MCF 10A (cell line): Measurements from ENCODE around the gene HNMT. TPM values are rescaled to one million over a fixed set of nuclear protein-coding genes. Genes with fewer than 3 reads are reported as not detected.

Source experiments
- BruUV-seq: library from RNA; stranded (reverse); fragments of 400-500 nt; replicated peaks from 2 replicates; lab custom pipeline; 2021; lab: Mats Ljungman, UMichigan
- CTCF ChIA-PET: fragments of 300-600 bp; sonication (Branson Sonifier 250); formaldehyde crosslinking; extraction: SDS; loops from one replicate; lab custom pipeline; 2021; ENCODE audit warnings: antibody characterized with exemption, inconsistent platforms; lab: Yijun Ruan, JAX
- POLR2A ChIA-PET: fragments of 300-600, 350-650 bp; sonication (Branson Sonifier 250); formaldehyde crosslinking; extraction: SDS; loops from one replicate; lab custom pipeline; 2020; ENCODE audit warnings: antibody characterized with exemption, inconsistent platforms; lab: Yijun Ruan, JAX
- DNase-seq: peaks from one replicate; pipeline ENCODE4 v3.0.0-alpha.2; 2018; ENCODE audit not compliant: unreplicated experiment
- H3K27ac Mint-ChIP-seq: one replicate; pipeline ENCODE4 v1.8.0; 2022; ENCODE audit warnings: mild to moderate bottlenecking, low read depth, mixed read lengths; ENCODE audit not compliant: unreplicated experiment
- H3K27me3 Mint-ChIP-seq: one replicate; pipeline ENCODE4 v1.8.0; 2022; ENCODE audit warnings: mixed read lengths; ENCODE audit not compliant: insufficient read depth, unreplicated experiment
- H3K36me3 Mint-ChIP-seq: one replicate; pipeline ENCODE4 v1.8.0; 2022; ENCODE audit warnings: mild to moderate bottlenecking, moderate library complexity, mixed read lengths; ENCODE audit not compliant: insufficient read depth, unreplicated experiment
- H3K4me1 Mint-ChIP-seq: one replicate; pipeline ENCODE4 v1.8.0; 2022; ENCODE audit warnings: mixed read lengths; ENCODE audit not compliant: insufficient read depth, unreplicated experiment
- H3K4me3 Mint-ChIP-seq: one replicate; pipeline ENCODE4 v1.8.0; 2022; ENCODE audit warnings: mild to moderate bottlenecking, moderate library complexity, mixed read lengths; ENCODE audit not compliant: unreplicated experiment
- H3K9me3 Mint-ChIP-seq: one replicate; pipeline ENCODE4 v1.8.0; 2022; ENCODE audit warnings: mixed read lengths; ENCODE audit not compliant: unreplicated experiment
- CTCF ChIP-seq: fragments of 200-600 bp; IDR thresholded peaks from one replicate; pipeline ENCODE4 v1.8.0; 2022; ENCODE audit warnings: antibody characterized with exemption, mild to moderate bottlenecking; ENCODE audit not compliant: unreplicated experiment
- intact Hi-C: fragments of 100-400 bp; cut with micrococcal nuclease; formaldehyde crosslinking; loops from 2 replicates; pipeline ENCODE4 v1.14.1; 2022
- total RNA-seq: library from RNA; stranded (reverse); gene quantifications from 2 replicates; pipeline ENCODE4 v1.2.3, GENCODE V29; 2022

Gene HNMT
- total RNA-seq, 1 experiment from 2014 or later = 0.28 TPM

GRCh38 chr2:137946227-137946626 lies 18.0 kb upstream of the HNMT start:
- Mint-ChIP-seq H3K36me3 (no peaks in the 10 kb centered on the region), H3K27me3 (no peaks in the 10 kb centered on the region), H3K4me1 (peaks cover 4% of the 10 kb centered on the region), H3K4me3 (no peak overlapping the region), H3K27ac (no peak overlapping the region), H3K9me3 (no peaks in the 10 kb centered on the region)
- ChIA-PET CTCF (interaction anchor here (0.5 to 1.9 kb wide), 3 partner anchors 17 to 658 kb away, joined by 3 to 7 read pairs (median 4); no protein-coding TSS in a partner anchor), POLR2A (no interaction called here)
- BruUV-seq = no TSS peak
- TF ChIP-seq CTCF = no peak
- DNase-seq = no peak
- intact Hi-C loops = loop anchor here (10.0 kb wide), 1 partner anchor 559 kb away; the partner anchor contains the start of gene SPOPL

- Mint-ChIP-seq H3K27ac (no peak overlapping the region), H3K4me1 (peaks cover 10% of the 10 kb centered on the region), H3K9me3 (no peaks in the 10 kb centered on the region), H3K36me3 (no peaks in the 10 kb centered on the region), H3K27me3 (no peaks in the 10 kb centered on the region), H3K4me3 (no peak overlapping the region)
- CTCF ChIA-PET = interaction anchor here (0.6 to 2.1 kb wide), 13 partner anchors 10 to 840 kb away, joined by 3 to 9 read pairs (median 3); no protein-coding TSS in a partner anchor
- TF ChIP-seq CTCF = no peak
- no TSS peak for BruUV-seq
- intact Hi-C loops = loop anchor here (1.0 to 10.0 kb wide), 3 partner anchors 143 to 558 kb away; partner anchors contain the start of gene SPOPL
- DNase-seq = no peak
- POLR2A ChIA-PET = interaction anchor here (0.7 kb wide), 1 partner anchor 13 kb away, joined by 3 read pairs; no protein-coding TSS in a partner anchor
These were observed 17.1 kb upstream of the HNMT start for GRCh38 chr2:137947032-137947727.

GRCh38 chr2:137947728-137948336 lies 16.4 kb upstream of the HNMT start:
- Mint-ChIP-seq H3K36me3 (no peaks in the 10 kb centered on the region), H3K27me3 (no peaks in the 10 kb centered on the region), H3K27ac (no peak overlapping the region), H3K4me3 (no peak overlapping the region), H3K4me1 (peaks cover 11% of the 10 kb centered on the region), H3K9me3 (no peaks in the 10 kb centered on the region)
- ChIA-PET POLR2A (interaction anchor here (0.6 to 0.7 kb wide), 2 partner anchors 10 to 12 kb away, joined by 3 read pairs; no protein-coding TSS in a partner anchor), CTCF (interaction anchor here (0.6 to 3.3 kb wide), 23 partner anchors 11 to 1644 kb away, joined by 3 to 14 read pairs (median 4); no protein-coding TSS in a partner anchor)
- intact Hi-C loops = loop anchor here (1.0 to 10.0 kb wide), 3 partner anchors 142 to 557 kb away; partner anchors contain the start of gene SPOPL
- BruUV-seq = no TSS peak
- TF ChIP-seq CTCF = peak; percentile 57
- DNase-seq = peak; percentile 72

GRCh38 chr2:137948894-137949293 lies 15.4 kb upstream of the HNMT start:
- no peak for DNase-seq
- POLR2A ChIA-PET = interaction anchor here (0.9 kb wide), 1 partner anchor 878 kb away, joined by 3 read pairs; no protein-coding TSS in a partner anchor
- no peaks in the 10 kb centered on the region for H3K36me3 Mint-ChIP-seq
- H3K4me1 Mint-ChIP-seq = peaks cover 11% of the 10 kb centered on the region
- CTCF ChIA-PET = interaction anchor here (0.5 to 3.3 kb wide), 12 partner anchors 9 to 881 kb away, joined by 3 to 14 read pairs (median 3); no protein-coding TSS in a partner anchor
- no peaks in the 10 kb centered on the region for H3K27me3 Mint-ChIP-seq
- no peak for TF ChIP-seq CTCF
- no peak overlapping the region for H3K27ac Mint-ChIP-seq
- no peak overlapping the region for H3K4me3 Mint-ChIP-seq
- H3K9me3 Mint-ChIP-seq = no peaks in the 10 kb centered on the region
- no TSS peak for BruUV-seq
- intact Hi-C loops = loop anchor here (10.0 kb wide), 1 partner anchor 556 kb away; the partner anchor contains the start of gene SPOPL
